ENCODE data around the gene HAO2. TPM values are rescaled to one million over a fixed set of nuclear protein-coding genes. Genes with fewer than 3 reads are reported as not detected.

HAO2 gene
- total RNA-seq, result not detected in 2 replicates

GRCh38 chr1:119368554-119368953, at the start of gene HAO2:
HAO2 (plus strand) TSS chr1:119368785; CDS start chr1:119381086, 12,301 bp downstream.
- Histone ChIP-seq H3K27me3 (ENCODE audit: control insufficient read depth, insufficient read depth, low read length) (no peaks in the 10 kb centered on the region), H3K36me3 (ENCODE audit: control insufficient read depth, insufficient read depth, low read length) (no peaks in the 10 kb centered on the region), H3K4me3 (ENCODE audit: low read depth, low read length) (no peak within 1 kb of the TSS)
- DNase-seq (ENCODE audit: low read depth), result no peak
- no peak for TF ChIP-seq CTCF (IDR thresholded peaks at IDR 0.05; ENCODE audit: insufficient read depth, low read length, poor library complexity, severe bottlenecking)

- DNase-seq (ENCODE audit: low read depth), result no peak
- TF ChIP-seq CTCF (IDR thresholded peaks at IDR 0.05; ENCODE audit: insufficient read depth, low read length, poor library complexity, severe bottlenecking), result no peak
- no peaks in the 10 kb centered on the region for H3K27me3 ChIP-seq (ENCODE audit: control insufficient read depth, insufficient read depth, low read length)
- H3K36me3 ChIP-seq (ENCODE audit: control insufficient read depth, insufficient read depth, low read length), result no peaks in the 10 kb centered on the region
- no peak overlapping the region for H3K4me3 ChIP-seq (ENCODE audit: low read depth, low read length)
Measured at GRCh38 chr1:119320100-119320499, 48.5 kb upstream of the HAO2 start.

- no peak for DNase-seq (ENCODE audit: low read depth)
- TF ChIP-seq CTCF (IDR thresholded peaks at IDR 0.05; ENCODE audit: insufficient read depth, low read length, poor library complexity, severe bottlenecking), result no peak
- H3K36me3 ChIP-seq (ENCODE audit: control insufficient read depth, insufficient read depth, low read length), result no peaks in the 10 kb centered on the region
- no peaks in the 10 kb centered on the region for H3K27me3 ChIP-seq (ENCODE audit: control insufficient read depth, insufficient read depth, low read length)
- H3K4me3 ChIP-seq (ENCODE audit: low read depth, low read length), result no peak overlapping the region
Measured at GRCh38 chr1:119321666-119322419, 46.7 kb upstream of the HAO2 start.

- DNase-seq (ENCODE audit: low read depth), result no peak
- no peak for TF ChIP-seq CTCF (IDR thresholded peaks at IDR 0.05; ENCODE audit: insufficient read depth, low read length, poor library complexity, severe bottlenecking)
- Histone ChIP-seq H3K4me3 (ENCODE audit: low read depth, low read length) (no peak overlapping the region), H3K36me3 (ENCODE audit: control insufficient read depth, insufficient read depth, low read length) (no peaks in the 10 kb centered on the region), H3K27me3 (ENCODE audit: control insufficient read depth, insufficient read depth, low read length) (no peaks in the 10 kb centered on the region)
Measured at GRCh38 chr1:119323216-119323982, 45.2 kb upstream of the HAO2 start.

GRCh38 chr1:119324198-119324597, 44.4 kb upstream of the HAO2 start:
- no peak for TF ChIP-seq CTCF (IDR thresholded peaks at IDR 0.05; ENCODE audit: insufficient read depth, low read length, poor library complexity, severe bottlenecking)

More at GRCh38 chr1:119324198-119324597, 44.4 kb upstream of the HAO2 start:
- no peak overlapping the region for H3K4me3 ChIP-seq (ENCODE audit: low read depth, low read length)
- no peaks in the 10 kb centered on the region for H3K27me3 ChIP-seq (ENCODE audit: control insufficient read depth, insufficient read depth, low read length)
- H3K36me3 ChIP-seq (ENCODE audit: control insufficient read depth, insufficient read depth, low read length), result no peaks in the 10 kb centered on the region
- DNase-seq (ENCODE audit: low read depth), result no peak
